Activated T-cell treated with anti-CD3 and anti-CD28 coated beads, Interleukin-2, amount 50 U/mL, for 72 hours (primary cell): Measurements from ENCODE around the gene HMGB1. TPM values are rescaled to one million over a fixed set of nuclear protein-coding genes. Genes with fewer than 3 reads are reported as not detected.
A peak's percentile ranks its signal among the peaks of the same experiment; 100 is the strongest.

Source experiments
- ATAC-seq, 2 donors: fragments of 150-1000 bp; cut with Tn5 transposase; replicated peaks in 1 of 2; 2 replicates each; pipeline ENCODE4 v1.10.0; 2021; ENCODE audit warnings: moderate library complexity in 2 of 2, mild to moderate bottlenecking in 1 of 2
- DNase-seq, 2 donors: peaks; one replicate each; pipeline ENCODE4 v3.0.0; 2021 to 2022; ENCODE audit warnings: mixed read lengths in 1 of 2
- H3K27ac Mint-ChIP-seq: one replicate; pipeline ENCODE4 v1.8.0; 2022; ENCODE audit warnings: mild to moderate bottlenecking, moderate library complexity, mixed read lengths
- H3K27me3 Mint-ChIP-seq: one replicate; pipeline ENCODE4 v1.8.0; 2022; ENCODE audit warnings: low read depth, mixed read lengths
- H3K36me3 Mint-ChIP-seq, 2 donors: one replicate each; pipeline ENCODE4 v1.8.0; 2022; ENCODE audit warnings: mixed read lengths in 2 of 2, mild to moderate bottlenecking in 1 of 2; ENCODE audit not compliant: insufficient read depth in 2 of 2
- H3K4me1 Mint-ChIP-seq: one replicate; pipeline ENCODE4 v1.8.0; 2022; ENCODE audit warnings: low read depth, mixed read lengths
- H3K4me3 Mint-ChIP-seq, 2 donors: one replicate each; pipeline ENCODE4 v1.8.0; 2022; ENCODE audit warnings: mild to moderate bottlenecking in 2 of 2, mixed read lengths in 2 of 2, moderate library complexity in 2 of 2
- H3K9me3 Mint-ChIP-seq, 2 donors: one replicate each; pipeline ENCODE4 v1.8.0; 2022; ENCODE audit warnings: mixed read lengths in 2 of 2
- total RNA-seq, 2 donors: library from RNA; stranded (reverse); gene quantifications; one replicate each; pipeline ENCODE4 v1.2.3, GENCODE V29; 2022

HMGB1 gene
- total RNA-seq, 2 donors from 2014 or later, result 418 to 596 TPM

DNA sequence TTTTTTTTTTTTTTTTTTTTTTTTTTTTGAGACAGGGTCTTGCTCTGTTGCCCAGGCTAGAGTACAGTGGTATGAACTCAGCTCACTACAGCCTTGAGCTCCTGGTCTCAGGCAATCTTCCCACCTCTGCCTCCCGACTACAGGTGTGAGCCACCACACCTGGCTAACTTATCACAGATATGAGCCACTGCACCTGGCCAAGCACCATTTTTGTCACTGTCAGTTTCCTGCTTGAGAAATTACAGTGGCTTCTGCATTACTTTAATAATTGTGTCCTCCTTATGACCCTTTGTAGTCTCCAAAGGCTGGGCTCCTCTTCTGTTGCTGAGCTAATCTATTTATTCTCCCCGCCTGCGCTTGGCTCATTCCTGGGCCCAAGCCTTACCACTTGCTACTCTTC, 27.4 kb downstream of the HMGB1 start:
- no peak overlapping the region for H3K27ac Mint-ChIP-seq
- no peaks in the 10 kb centered on the region for H3K36me3 Mint-ChIP-seq
- no peak overlapping the region for H3K4me3 Mint-ChIP-seq
- no peaks in the 10 kb centered on the region for H3K9me3 Mint-ChIP-seq
- ATAC-seq (no peak), DNase-seq (no peak)
- H3K4me1 Mint-ChIP-seq, result peaks cover 11% of the 10 kb centered on the region
- H3K27me3 Mint-ChIP-seq, result peaks cover 13% of the 10 kb centered on the region

- no peak for ATAC-seq
- peaks cover 13% of the 10 kb centered on the region for H3K27me3 Mint-ChIP-seq
- H3K36me3 Mint-ChIP-seq, result no peaks in the 10 kb centered on the region
- no peak overlapping the region for H3K27ac Mint-ChIP-seq
- no peaks in the 10 kb centered on the region for H3K9me3 Mint-ChIP-seq
- H3K4me1 Mint-ChIP-seq, result peaks cover 11% of the 10 kb centered on the region
- H3K4me3 Mint-ChIP-seq, result no peak overlapping the region
- DNase-seq, result no peak
Observed at GRCh38 chr13:30437177-30437576, 28.6 kb downstream of the HMGB1 start.

- Mint-ChIP-seq H3K27ac (no peak overlapping the region), H3K9me3 (no peaks in the 10 kb centered on the region), H3K27me3 (peaks cover 13% of the 10 kb centered on the region), H3K4me1 (peaks cover 17% of the 10 kb centered on the region), H3K4me3 (no peak overlapping the region), H3K36me3 (no peaks in the 10 kb centered on the region)
- ATAC-seq (no peak), DNase-seq (no peak)
Observed at GRCh38 chr13:30435911-30436451, 29.8 kb downstream of the HMGB1 start.

DNA sequence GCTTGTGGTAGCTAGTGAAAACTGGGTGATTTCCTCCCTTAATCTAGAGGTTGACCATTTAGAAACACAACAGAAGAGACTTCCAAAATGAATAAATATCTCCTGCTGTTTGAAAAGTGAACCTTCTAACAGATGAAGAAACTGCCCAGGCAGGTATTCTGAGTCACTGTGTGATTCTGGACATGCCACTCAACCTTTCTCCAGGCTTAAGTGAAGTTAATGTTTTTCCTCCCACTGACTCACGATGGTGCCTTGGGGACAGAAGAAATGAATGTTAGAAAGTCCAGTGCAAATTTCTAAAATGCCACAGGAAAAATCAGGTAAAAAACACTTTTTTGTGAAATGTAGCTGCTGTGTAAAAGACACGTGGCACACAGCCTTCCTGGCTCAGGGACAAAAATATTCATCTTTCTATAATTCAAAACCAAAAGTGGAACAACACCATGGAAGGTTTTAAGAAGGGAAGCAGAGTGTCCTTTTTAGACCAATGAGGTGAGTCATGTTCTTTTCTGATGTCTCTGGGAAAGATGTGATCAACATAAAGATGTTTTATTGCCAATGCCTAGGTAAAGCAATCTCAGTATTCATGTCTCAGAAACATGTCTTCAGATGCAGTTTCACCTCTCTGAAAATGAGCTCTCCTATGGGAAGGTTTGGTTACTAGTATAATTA, 34.3 kb downstream of the HMGB1 start:
- no peak for ATAC-seq
- Mint-ChIP-seq H3K4me1 (peaks cover 28% of the 10 kb centered on the region), H3K9me3 (no peaks in the 10 kb centered on the region), H3K4me3 (peak overlapping the region; percentile 58 to 80), H3K36me3 (no peaks in the 10 kb centered on the region), H3K27ac (no peak overlapping the region), H3K27me3 (no peaks in the 10 kb centered on the region)
- DNase-seq, result no peak

GRCh38 chr13:30429721-30430694, 35.7 kb downstream of the HMGB1 start:
- no peaks in the 10 kb centered on the region for H3K9me3 Mint-ChIP-seq
- ATAC-seq, result peak; percentile 98 to 99
- H3K4me1 Mint-ChIP-seq, result peaks cover 28% of the 10 kb centered on the region

GRCh38 chr13:30429235-30429634, 36.5 kb downstream of the HMGB1 start:
- no peaks in the 10 kb centered on the region for H3K36me3 Mint-ChIP-seq

More at GRCh38 chr13:30429721-30430694, 35.7 kb downstream of the HMGB1 start:
- peak; percentile 35 to 60 for DNase-seq
- H3K27me3 Mint-ChIP-seq, result no peaks in the 10 kb centered on the region
- H3K4me3 Mint-ChIP-seq, result peak overlapping the region; percentile 68 to 80
- peak overlapping the region; percentile 8 for H3K27ac Mint-ChIP-seq
- no peaks in the 10 kb centered on the region for H3K36me3 Mint-ChIP-seq

GRCh38 chr13:30423891-30424290, 41.8 kb downstream of the HMGB1 start:
- no peaks in the 10 kb centered on the region for H3K27me3 Mint-ChIP-seq
- DNase-seq (no peak), ATAC-seq (no peak)
- no peaks in the 10 kb centered on the region for H3K9me3 Mint-ChIP-seq
- no peaks in the 10 kb centered on the region for H3K36me3 Mint-ChIP-seq
- H3K27ac Mint-ChIP-seq, result no peak overlapping the region
- H3K4me3 Mint-ChIP-seq, result no peak overlapping the region
- H3K4me1 Mint-ChIP-seq, result peaks cover 8% of the 10 kb centered on the region

More at GRCh38 chr13:30429235-30429634, 36.5 kb downstream of the HMGB1 start:
- ATAC-seq (no peak), DNase-seq (no peak)
- H3K27me3 Mint-ChIP-seq, result no peaks in the 10 kb centered on the region
- H3K9me3 Mint-ChIP-seq, result no peaks in the 10 kb centered on the region
- H3K27ac Mint-ChIP-seq, result no peak overlapping the region
- H3K4me3 Mint-ChIP-seq, result no peak overlapping the region
- H3K4me1 Mint-ChIP-seq, result peaks cover 28% of the 10 kb centered on the region

DNA sequence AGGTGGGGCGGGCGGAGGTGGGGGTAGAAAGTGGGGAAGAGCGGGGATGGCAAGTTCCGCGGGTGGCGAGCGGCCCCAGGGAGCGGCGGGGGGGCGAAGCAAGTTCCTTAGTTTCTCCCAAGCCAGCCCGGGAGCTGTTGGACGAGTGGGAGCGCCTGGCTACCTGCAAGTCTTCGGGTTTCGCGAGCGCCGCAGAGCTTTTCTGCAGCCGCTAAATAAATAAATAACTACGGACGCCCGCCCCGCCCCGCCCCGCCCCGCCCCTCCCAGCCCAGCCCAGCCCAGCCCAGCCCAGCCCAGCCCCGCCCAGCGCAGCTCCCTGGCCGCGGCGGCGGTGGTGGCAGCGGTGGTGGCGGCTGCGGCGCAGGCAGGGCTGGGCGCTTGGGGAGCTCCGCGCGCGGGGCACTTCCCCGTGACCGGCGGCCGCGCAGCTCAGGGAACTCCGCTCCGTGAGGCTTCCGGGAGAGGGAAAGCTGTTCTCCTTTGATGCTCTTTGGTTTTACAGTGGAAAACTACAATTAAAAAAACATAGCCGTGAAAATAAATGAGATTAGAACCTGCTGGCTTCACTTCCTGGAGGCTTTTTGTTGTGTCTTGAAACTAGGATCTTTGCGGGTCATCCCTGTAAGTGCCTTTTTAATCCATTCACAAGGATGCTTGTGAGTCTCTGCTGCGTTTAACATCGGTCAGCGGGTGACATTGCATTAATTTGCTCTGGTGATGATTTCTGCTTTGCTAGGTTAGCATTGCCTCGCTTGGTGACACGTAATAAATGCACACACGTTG, 43.5 kb downstream of the HMGB1 start, which contains the start of gene UBE2L5:
Gene UBE2L5, plus strand, starts transcription at position 440 of the 786 bp plus-strand sequence. CDS start 5,498 bp downstream, outside the sequence.
- H3K9me3 Mint-ChIP-seq, result no peaks in the 10 kb centered on the region
- H3K27ac Mint-ChIP-seq, result peak within 1 kb of the TSS; percentile 76
- DNase-seq (peak; percentile 78 to 86), ATAC-seq (peak; percentile 97 to 99)
- H3K4me1 Mint-ChIP-seq, result peaks cover 8% of the 10 kb centered on the region
- no peaks in the 10 kb centered on the region for H3K36me3 Mint-ChIP-seq
- H3K4me3 Mint-ChIP-seq, result peak within 1 kb of the TSS; percentile 80 to 90
- H3K27me3 Mint-ChIP-seq, result no peaks in the 10 kb centered on the region

DNA sequence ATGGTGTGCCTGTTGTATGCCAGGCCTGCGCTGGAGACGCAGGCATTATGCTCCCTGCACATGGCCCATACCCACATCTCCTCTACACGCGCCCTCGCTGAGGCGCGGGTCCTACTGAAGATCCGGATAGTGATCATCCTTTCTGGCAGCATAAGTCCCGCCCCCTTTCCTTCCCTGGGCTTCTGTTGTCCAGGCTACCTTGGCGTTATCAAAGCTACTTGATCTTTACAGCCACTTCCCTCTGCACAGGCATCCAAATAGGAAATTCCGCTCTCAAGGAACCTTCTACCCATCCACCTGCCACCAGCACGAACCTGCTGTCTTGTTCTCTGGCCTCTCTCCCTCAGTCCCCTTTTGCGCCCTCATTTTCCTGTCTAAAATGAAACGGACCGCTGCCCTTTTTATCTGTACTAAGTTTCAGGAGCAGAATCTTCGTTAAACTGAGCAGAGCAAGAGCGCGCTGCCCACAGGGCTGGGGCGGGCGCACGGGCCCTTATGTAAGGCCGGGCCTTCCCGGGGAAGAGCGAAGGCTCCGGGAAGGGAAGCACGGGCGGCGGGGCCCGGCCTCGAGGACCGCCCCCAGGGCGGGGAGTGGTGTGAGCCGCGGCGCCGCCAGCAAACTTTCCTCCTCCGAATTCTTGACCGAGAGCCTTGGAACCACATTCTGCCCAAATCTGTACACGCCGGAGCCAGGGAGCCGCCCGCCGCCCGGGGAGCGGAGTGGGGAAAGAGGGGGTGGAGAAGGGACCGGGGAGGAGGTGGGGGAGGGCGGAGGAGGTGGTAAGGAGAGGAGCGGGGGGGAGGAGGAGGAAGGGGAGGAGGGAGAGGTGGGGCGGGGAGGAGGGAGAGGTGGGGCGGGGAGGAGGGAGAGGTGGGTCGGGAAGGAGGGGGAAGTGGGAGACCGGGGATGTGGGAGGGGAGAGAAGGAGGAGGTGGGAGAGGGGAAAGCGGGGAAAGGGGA, 44.4 kb downstream of the HMGB1 start:
- no peaks in the 10 kb centered on the region for H3K9me3 Mint-ChIP-seq
- H3K27ac Mint-ChIP-seq, result no peak overlapping the region
- H3K27me3 Mint-ChIP-seq, result no peaks in the 10 kb centered on the region
- no peaks in the 10 kb centered on the region for H3K36me3 Mint-ChIP-seq
- DNase-seq, result peak; percentile 27 to 57
- H3K4me3 Mint-ChIP-seq, result peak overlapping the region; percentile 80 to 83
- H3K4me1 Mint-ChIP-seq, result peaks cover 8% of the 10 kb centered on the region
- peak; percentile 32 to 48 for ATAC-seq

DNA sequence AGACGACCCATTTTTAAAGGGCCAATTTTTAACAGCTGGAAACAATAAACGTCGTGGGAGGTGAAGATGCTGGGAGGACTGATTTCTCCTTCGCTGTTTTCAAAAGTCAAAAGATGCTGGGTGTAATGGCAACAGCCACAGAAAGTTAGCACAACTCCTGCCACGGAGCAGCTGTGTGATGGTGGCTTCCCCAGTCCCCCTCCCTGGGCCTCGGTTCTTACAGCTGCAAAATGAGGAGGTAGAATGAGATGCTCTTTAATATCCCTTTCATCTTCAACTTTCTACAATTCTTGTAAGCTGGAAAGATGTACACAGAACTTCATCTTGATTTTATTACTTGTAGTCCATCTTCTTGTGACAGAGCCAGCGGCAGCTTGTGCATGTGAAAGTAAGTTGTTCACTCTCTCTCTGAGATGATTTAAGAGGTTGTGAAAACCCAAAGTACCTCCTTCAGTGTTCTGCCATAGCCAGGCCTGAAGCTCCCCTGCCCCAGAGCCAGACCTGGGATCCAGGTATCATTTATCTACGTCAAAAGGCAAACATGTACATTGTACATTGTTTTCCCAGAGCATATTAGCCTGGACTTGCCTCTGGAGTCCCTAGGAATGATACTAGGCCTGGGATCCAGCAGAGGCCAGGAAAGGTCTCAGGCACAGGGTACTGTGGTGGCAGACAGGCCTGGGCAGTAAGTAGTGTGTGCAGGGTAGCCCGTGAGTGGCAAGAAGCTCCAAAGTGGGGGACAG, 46.8 kb downstream of the HMGB1 start:
- Mint-ChIP-seq H3K9me3 (no peaks in the 10 kb centered on the region), H3K27me3 (no peaks in the 10 kb centered on the region), H3K36me3 (no peaks in the 10 kb centered on the region), H3K4me3 (no peak overlapping the region), H3K27ac (no peak overlapping the region), H3K4me1 (peaks cover 17% of the 10 kb centered on the region)
- no peak for ATAC-seq
- DNase-seq, result no peak

- Mint-ChIP-seq H3K27me3 (no peaks in the 10 kb centered on the region), H3K36me3 (no peaks in the 10 kb centered on the region), H3K4me3 (no peak overlapping the region), H3K27ac (no peak overlapping the region), H3K9me3 (no peaks in the 10 kb centered on the region), H3K4me1 (peaks cover 17% of the 10 kb centered on the region)
- ATAC-seq (no peak), DNase-seq (no peak)
Observed at GRCh38 chr13:30418075-30418716, 47.5 kb downstream of the HMGB1 start.
